GM12891 (cell line): ENCODE results near the gene RHBDF2.

Source experiments
- DNase-seq: peaks from one replicate; pipeline ENCODE4 v3.0.0; 2011; ENCODE audit warnings: low spot score; ENCODE audit not compliant: insufficient read length
- FAIRE-seq: peaks from 2 replicates; lab custom pipeline; 2011; peaks lifted over from hg19 to GRCh38; lab: Jason Lieb, UNC
- PAX5 ChIP-seq: IDR thresholded peaks from 2 replicates; pipeline ENCODE4 v1.6.1; 2011; ENCODE audit warnings: low read length, moderate library complexity, mild to moderate bottlenecking; ENCODE audit not compliant: insufficient read depth, severe bottlenecking
- POLR2A ChIP-seq: IDR thresholded peaks from 2 replicates; pipeline ENCODE4 v1.6.1; 2011; ENCODE audit warnings: low read depth, low read length, control low read depth
- POLR2AphosphoS5 ChIP-seq: IDR thresholded peaks from 2 replicates; pipeline ENCODE4 v1.6.1; 2011; ENCODE audit warnings: low read depth, low read length, control low read depth
- POU2F2 ChIP-seq: IDR thresholded peaks from 2 replicates; pipeline ENCODE4 v1.6.1; 2011; ENCODE audit warnings: low read depth, mild to moderate bottlenecking, control low read depth, low read length, moderate library complexity
- SPI1 ChIP-seq: IDR thresholded peaks from 2 replicates; pipeline ENCODE4 v1.6.1; 2011; ENCODE audit warnings: low read depth, low read length, control low read depth
- TAF1 ChIP-seq: IDR thresholded peaks from 2 replicates; pipeline ENCODE4 v1.6.1; 2011; ENCODE audit warnings: low read depth, low read length, control low read depth

The RHBDF2 gene

GRCh38 chr17:76500747-76501017, 541 bp downstream of the RHBDF2 start:
- DNase-seq (no peak), FAIRE-seq (no peak)
- TF ChIP-seq PAX5 (no peak), SPI1 (no peak), POU2F2 (no peak), POLR2A (no peak), POLR2AphosphoS5 (no peak), TAF1 (no peak)

- DNase-seq: no peak
- FAIRE-seq: peak; percentile 33
- TF ChIP-seq SPI1 (peak; percentile 51), POLR2A (no peak), PAX5 (no peak), POU2F2 (no peak), TAF1 (no peak), POLR2AphosphoS5 (no peak)
Observed at GRCh38 chr17:76500074-76500746, 1.0 kb downstream of the RHBDF2 start.

- DNase-seq: no peak
- no peak for TF ChIP-seq PAX5
- no peak for TF ChIP-seq SPI1
- TF ChIP-seq POLR2AphosphoS5: no peak
- no peak for TF ChIP-seq POLR2A
- TF ChIP-seq TAF1: no peak
- no peak for TF ChIP-seq POU2F2
- FAIRE-seq: peak; percentile 13
Observed at GRCh38 chr17:76499267-76499667, 2.0 kb downstream of the RHBDF2 start.

GRCh38 chr17:76498876-76499251, 2.4 kb downstream of the RHBDF2 start:
- DNase-seq (no peak), FAIRE-seq (peak; percentile 68)
- TF ChIP-seq POLR2AphosphoS5 (no peak), POLR2A (no peak), SPI1 (0 out of 2 replicates have a peak, but pooled peaks have one; percentile 14), POU2F2 (no peak), TAF1 (no peak)

GRCh38 chr17:76497979-76498875, 3.0 kb downstream of the RHBDF2 start:
- FAIRE-seq (peak; percentile 5), DNase-seq (no peak)
- TF ChIP-seq SPI1 (no peak), PAX5 (no peak), POLR2AphosphoS5 (no peak), POU2F2 (no peak), POLR2A (no peak), TAF1 (no peak)

- DNase-seq: no peak
Observed at GRCh38 chr17:76497699-76497978, 3.6 kb downstream of the RHBDF2 start.

GRCh38 chr17:76496464-76496863, 4.8 kb downstream of the RHBDF2 start:
- no peak for DNase-seq
- TF ChIP-seq POLR2A: no peak
- peak; percentile 33; the same call in 1 of the 2 replicates for TF ChIP-seq POU2F2
- TF ChIP-seq PAX5: peak; percentile 32
- TF ChIP-seq TAF1: no peak
- no peak for FAIRE-seq

More at GRCh38 chr17:76497699-76497978, 3.6 kb downstream of the RHBDF2 start:
- TF ChIP-seq POU2F2 (no peak), POLR2A (no peak), TAF1 (no peak), PAX5 (no peak), POLR2AphosphoS5 (no peak), SPI1 (no peak)
- FAIRE-seq: no peak

GRCh38 chr17:76495663-76496400, 5.4 kb downstream of the RHBDF2 start:
- FAIRE-seq: no peak
- TF ChIP-seq POLR2AphosphoS5: no peak
- TF ChIP-seq POU2F2: no peak
- no peak for TF ChIP-seq POLR2A
- no peak for TF ChIP-seq SPI1
- TF ChIP-seq PAX5: no peak
- TF ChIP-seq TAF1: no peak
- DNase-seq: no peak

- TF ChIP-seq POU2F2 (no peak), POLR2A (no peak), SPI1 (no peak), POLR2AphosphoS5 (no peak), TAF1 (no peak), PAX5 (no peak)
- DNase-seq: no peak
- no peak for FAIRE-seq
Observed at GRCh38 chr17:76493505-76494167, 7.6 kb downstream of the RHBDF2 start.
